Right ventricle myocardium superior (tissue), 1 donor: ENCODE data around the gene ZDHHC5. TPM values are rescaled to one million over a fixed set of nuclear protein-coding genes. Genes with fewer than 3 reads are reported as not detected.
"Not testable (repeated sequence)": the region's sequence is repeated elsewhere in the genome, so short reads cannot be mapped to it uniquely, and the experiment has no call there.

Source experiments
- ATAC-seq: fragments of 200-7000 bp; cut with Tn5 transposase; one replicate; pipeline ENCODE4 v1.9.1; 2020; ENCODE audit warnings: mild to moderate bottlenecking; ENCODE audit not compliant: poor library complexity
- DNase-seq: peaks from one replicate; pipeline ENCODE4 v3.0.0-alpha.2; 2020
- intact Hi-C: fragments of 100-400 bp; cut with DNase I; formaldehyde crosslinking; loops from one replicate; pipeline ENCODE4 v1.11.2; 2022
- total RNA-seq: library from RNA; stranded (reverse); fragmentation: NEBNext Ultra II Directional; extraction: Animal tissue kit (Norgen Biotek cat#: 25700); gene quantifications from one replicate; pipeline ENCODE4 v1.2.1, GENCODE V29; 2021
- donor health status: DM: no; HTN: yes; CAD: no; lungs with severe emphysema.

The ZDHHC5 gene
- total RNA-seq, 1 donor from 2014 or later: 43.7 TPM

- intact Hi-C loops, ATAC-seq, DNase-seq: not testable (repeated sequence)
Observed at GRCh38 chr11:57705432-57705831, 37.5 kb downstream of the ZDHHC5 start.

- DNase-seq: no peak
- ATAC-seq: no peak
- intact Hi-C loops: no loop called here
Observed at GRCh38 chr11:57709802-57710367, 42.0 kb downstream of the ZDHHC5 start.

- intact Hi-C loops: no loop called here
- DNase-seq: peak; percentile 84
- peak; percentile 65 for ATAC-seq
Observed at GRCh38 chr11:57711414-57712255, 43.7 kb downstream of the ZDHHC5 start, which contains the start of gene MED19. Gene MED19, minus strand, starts transcription at chr11:57712215. Its CDS starts 36 bp downstream, at chr11:57712179.

GRCh38 chr11:57712256-57713150, 44.6 kb downstream of the ZDHHC5 start, which contains the start of gene TMX2:
Gene TMX2, plus strand, starts transcription at chr11:57712593. Its CDS starts 26 bp downstream, at chr11:57712619.
- intact Hi-C loops: no loop called here
- DNase-seq (peak; percentile 96), ATAC-seq (peak; percentile 96)

- DNase-seq (no peak), ATAC-seq (no peak)
- intact Hi-C loops: no loop called here
Observed at GRCh38 chr11:57713835-57714234, 45.9 kb downstream of the ZDHHC5 start.

- DNase-seq, intact Hi-C loops, ATAC-seq: not testable (repeated sequence)
Observed at GRCh38 chr11:57716726-57717125, 48.8 kb downstream of the ZDHHC5 start.

GRCh38 chr11:57727185-57727584, 59.3 kb downstream of the ZDHHC5 start:
- intact Hi-C loops: no loop called here
- DNase-seq (no peak), ATAC-seq (no peak)

GRCh38 chr11:57728829-57729228, 60.9 kb downstream of the ZDHHC5 start:
- DNase-seq (no peak), ATAC-seq (no peak)
- intact Hi-C loops: no loop called here

- ATAC-seq (no peak), DNase-seq (no peak)
- intact Hi-C loops: no loop called here
Observed at GRCh38 chr11:57729479-57729878, 61.6 kb downstream of the ZDHHC5 start.

- DNase-seq (no peak), ATAC-seq (no peak)
- intact Hi-C loops: no loop called here
Observed at GRCh38 chr11:57732661-57733060, 64.7 kb downstream of the ZDHHC5 start.

- peak; percentile 58 for ATAC-seq
- intact Hi-C loops: no loop called here
Observed at GRCh38 chr11:57735619-57736298, 67.8 kb downstream of the ZDHHC5 start.

GRCh38 chr11:57741132-57742086, 73.5 kb downstream of the ZDHHC5 start, which contains the start of gene SELENOH:
Gene SELENOH, plus strand, starts transcription at chr11:57741491. Its CDS starts 105 bp downstream, at chr11:57741596.
- peak; percentile 97 for ATAC-seq
- peak; percentile 97 for DNase-seq

More at GRCh38 chr11:57735619-57736298, 67.8 kb downstream of the ZDHHC5 start:
- no peak for DNase-seq

GRCh38 chr11:57742087-57742452, 74.2 kb downstream of the ZDHHC5 start:
- DNase-seq: no peak
- ATAC-seq: no peak
- intact Hi-C loops: loop anchor here (10.0 kb wide), 1 partner anchor 63 kb away; no protein-coding TSS in a partner anchor

More at GRCh38 chr11:57741132-57742086, 73.5 kb downstream of the ZDHHC5 start, which contains the start of gene SELENOH:
- intact Hi-C loops: loop anchor here (10.0 kb wide), 1 partner anchor 63 kb away; no protein-coding TSS in a partner anchor

- no peak for DNase-seq
- no peak for ATAC-seq
- intact Hi-C loops: loop anchor here (10.0 kb wide), 1 partner anchor 60 kb away; no protein-coding TSS in a partner anchor
Observed at GRCh38 chr11:57744357-57744756, 76.4 kb downstream of the ZDHHC5 start.

- intact Hi-C loops: loop anchor here (10.0 kb wide), 1 partner anchor 60 kb away; no protein-coding TSS in a partner anchor
- DNase-seq (no peak), ATAC-seq (no peak)
Observed at GRCh38 chr11:57745206-57745605, 77.3 kb downstream of the ZDHHC5 start.

GRCh38 chr11:57746920-57747319, 79.0 kb downstream of the ZDHHC5 start:
- DNase-seq (no peak), ATAC-seq (no peak)
- intact Hi-C loops: loop anchor here (10.0 kb wide), 1 partner anchor 58 kb away; no protein-coding TSS in a partner anchor
